Thymus (tissue), 11 donors: Measurements from ENCODE around the gene KLHDC3. TPM values are rescaled to one million over a fixed set of nuclear protein-coding genes. Genes with fewer than 3 reads are reported as not detected.

Experiments used
- DNase-seq, 9 donors: peaks; one replicate each; pipeline ENCODE4 v3.0.0-alpha.2; 2013; ENCODE audit warnings: low spot score in 9 of 9, low read depth in 6 of 9, missing footprints in 1 of 9
- H3K27ac ChIP-seq, 2 donors: one replicate each; pipeline ENCODE4 v1.5.1; 2013; ENCODE audit warnings: control low read depth in 1 of 2, low read depth in 1 of 2, low read length in 1 of 2, mild to moderate bottlenecking in 1 of 2, moderate library complexity in 1 of 2
- H3K27me3 ChIP-seq, 2 donors: one replicate each; pipeline ENCODE4 v1.5.1; 2013; ENCODE audit warnings: low read length in 1 of 2; ENCODE audit not compliant: control insufficient read depth in 2 of 2, insufficient read depth in 1 of 2
- H3K36me3 ChIP-seq, 2 donors: one replicate each; pipeline ENCODE4 v1.5.1; 2013; ENCODE audit warnings: low read length in 1 of 2, mild to moderate bottlenecking in 1 of 2, moderate library complexity in 1 of 2; ENCODE audit not compliant: control insufficient read depth in 2 of 2, insufficient read depth in 2 of 2
- H3K4me1 ChIP-seq, 2 donors: one replicate each; pipeline ENCODE4 v1.5.1; 2013; ENCODE audit warnings: low read length in 2 of 2; ENCODE audit not compliant: control insufficient read depth in 2 of 2, insufficient read depth in 2 of 2
- H3K4me3 ChIP-seq, 2 donors: one replicate each; pipeline ENCODE4 v1.5.1; 2013; ENCODE audit warnings: low read length in 2 of 2, control low read depth in 1 of 2, mild to moderate bottlenecking in 1 of 2
- H3K9me3 ChIP-seq, 2 donors: one replicate each; pipeline ENCODE4 v1.5.1; 2013; ENCODE audit warnings: low read length in 1 of 2, mild to moderate bottlenecking in 1 of 2; ENCODE audit not compliant: control insufficient read depth in 2 of 2, insufficient read depth in 1 of 2
- WGBS: extraction: QIAGEN DNeasy Blood & Tissue Kit; methylation state at CpG from one replicate; pipeline ENCODE4 v1.1.7; 2013; 5-methylcytosine and 5-hydroxymethylcytosine counted together
- polyA plus RNA-seq: library from polyadenylated mRNA; stranded (reverse); fragments of 200-250 nt; gene quantifications from one replicate; pipeline ENCODE4 v1.2.3, GENCODE V29; 2013
- total RNA-seq: library from RNA; stranded (reverse); fragments of 120-200 nt; gene quantifications from one replicate; pipeline ENCODE4 v1.2.4, GENCODE V29; 2013
- donor health status: healthy.

KLHDC3 gene
- total and polyA plus RNA-seq, 2 donors: 73.8 to 87.0 TPM

- Histone ChIP-seq H3K27me3 (no peaks in the 10 kb centered on the region), H3K9me3 (peaks cover 0 to 2% of the 10 kb centered on the region in 2 donors), H3K4me3 (no peak overlapping the region), H3K4me1 (peaks cover 0 to 5% of the 10 kb centered on the region in 2 donors), H3K27ac (no peak overlapping the region), H3K36me3 (peaks cover 35 to 77% of the 10 kb centered on the region in 2 donors)
- WGBS: 87% methylated on average over 4 of the region's 4 CpGs
- no peak for DNase-seq
Observed at GRCh38 chr6:42970871-42971612, 43.0 kb upstream of the KLHDC3 start.

DNA sequence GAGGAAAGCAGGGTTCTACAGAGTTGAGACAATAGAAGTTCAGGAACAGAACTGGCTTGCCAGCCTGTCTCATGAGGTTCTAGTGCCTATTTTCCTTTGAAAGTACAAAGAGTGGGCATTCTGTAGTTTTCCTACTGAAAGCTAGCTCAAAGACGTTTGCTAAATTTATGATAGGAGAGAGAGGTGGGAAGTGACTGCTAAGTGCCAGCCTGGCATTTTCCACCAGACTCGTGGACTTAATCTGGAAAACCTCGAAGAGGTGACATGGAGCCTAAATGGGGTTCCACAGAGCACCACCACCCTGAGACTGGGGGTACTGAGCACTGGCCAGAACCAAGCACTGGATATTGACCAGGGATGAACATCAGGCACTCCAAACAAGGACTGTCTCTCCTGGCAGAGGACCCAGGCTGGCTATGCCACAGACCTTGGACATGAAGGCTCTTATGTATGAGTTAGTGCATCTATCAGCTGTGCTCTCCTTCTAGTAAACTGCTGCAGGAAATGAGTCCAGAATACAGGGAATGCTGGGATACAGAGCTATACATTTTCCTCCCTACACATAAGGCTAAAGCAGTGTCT is 42.2 kb upstream of the KLHDC3 start:
- Histone ChIP-seq H3K9me3 (peaks cover 0 to 2% of the 10 kb centered on the region in 2 donors), H3K36me3 (peaks cover 27 to 70% of the 10 kb centered on the region in 2 donors), H3K27me3 (no peaks in the 10 kb centered on the region), H3K4me1 (peaks cover 0 to 5% of the 10 kb centered on the region in 2 donors), H3K27ac (no peak overlapping the region), H3K4me3 (no peak overlapping the region)
- no peak for DNase-seq
- 93% methylated on average over 3 of the region's 3 CpGs for WGBS

- Histone ChIP-seq H3K27ac (no peak overlapping the region), H3K36me3 (peaks cover 12 to 53% of the 10 kb centered on the region in 2 donors), H3K9me3 (peaks cover 0 to 2% of the 10 kb centered on the region in 2 donors), H3K4me1 (peaks cover 3 to 20% of the 10 kb centered on the region in 2 donors), H3K4me3 (no peak overlapping the region), H3K27me3 (no peaks in the 10 kb centered on the region)
- 99% methylated on average over 3 of the region's 3 CpGs for WGBS
- no peak for DNase-seq
Observed at GRCh38 chr6:42973926-42974325, 40.1 kb upstream of the KLHDC3 start.

- Histone ChIP-seq H3K27ac (no peak overlapping the region), H3K27me3 (no peaks in the 10 kb centered on the region), H3K4me1 (peaks cover 8 to 28% of the 10 kb centered on the region in 2 donors), H3K9me3 (no peaks in the 10 kb centered on the region), H3K4me3 (no peak overlapping the region), H3K36me3 (peaks cover 5 to 42% of the 10 kb centered on the region in 2 donors)
- DNase-seq: no peak
- WGBS: 95% methylated on average over 5 of the region's 5 CpGs
Observed at GRCh38 chr6:42974919-42975505, 39.0 kb upstream of the KLHDC3 start.

DNA sequence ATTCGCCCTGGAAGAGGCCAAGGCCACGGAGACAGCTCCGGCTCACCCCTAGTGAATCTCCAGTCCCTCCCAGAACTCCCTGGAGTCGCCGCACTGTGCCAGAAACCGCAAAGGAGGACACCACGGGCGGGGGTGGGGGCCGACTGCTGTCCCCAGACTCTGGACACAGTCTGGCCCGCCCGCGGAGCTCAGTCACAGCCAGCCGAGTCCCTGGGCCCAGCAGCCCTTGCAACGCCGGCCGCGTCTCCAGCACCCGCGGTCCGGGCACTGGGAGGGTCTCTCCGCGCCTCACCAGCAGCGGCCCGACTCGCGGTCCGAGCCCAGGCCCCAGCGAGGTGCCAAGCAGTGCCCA is 35.6 kb upstream of the KLHDC3 start:
- H3K27me3 ChIP-seq: no peaks in the 10 kb centered on the region
- peaks cover 10 to 34% of the 10 kb centered on the region in 2 donors for H3K4me1 ChIP-seq
- H3K4me3 ChIP-seq: peak overlapping the region; percentile 85 to 99
- no peak for DNase-seq
- WGBS: 1% methylated on average over 28 of the region's 28 CpGs
- H3K36me3 ChIP-seq: peaks cover 5 to 16% of the 10 kb centered on the region in 2 donors
- peak overlapping the region; percentile 66 to 98 for H3K27ac ChIP-seq
- no peaks in the 10 kb centered on the region for H3K9me3 ChIP-seq

DNA sequence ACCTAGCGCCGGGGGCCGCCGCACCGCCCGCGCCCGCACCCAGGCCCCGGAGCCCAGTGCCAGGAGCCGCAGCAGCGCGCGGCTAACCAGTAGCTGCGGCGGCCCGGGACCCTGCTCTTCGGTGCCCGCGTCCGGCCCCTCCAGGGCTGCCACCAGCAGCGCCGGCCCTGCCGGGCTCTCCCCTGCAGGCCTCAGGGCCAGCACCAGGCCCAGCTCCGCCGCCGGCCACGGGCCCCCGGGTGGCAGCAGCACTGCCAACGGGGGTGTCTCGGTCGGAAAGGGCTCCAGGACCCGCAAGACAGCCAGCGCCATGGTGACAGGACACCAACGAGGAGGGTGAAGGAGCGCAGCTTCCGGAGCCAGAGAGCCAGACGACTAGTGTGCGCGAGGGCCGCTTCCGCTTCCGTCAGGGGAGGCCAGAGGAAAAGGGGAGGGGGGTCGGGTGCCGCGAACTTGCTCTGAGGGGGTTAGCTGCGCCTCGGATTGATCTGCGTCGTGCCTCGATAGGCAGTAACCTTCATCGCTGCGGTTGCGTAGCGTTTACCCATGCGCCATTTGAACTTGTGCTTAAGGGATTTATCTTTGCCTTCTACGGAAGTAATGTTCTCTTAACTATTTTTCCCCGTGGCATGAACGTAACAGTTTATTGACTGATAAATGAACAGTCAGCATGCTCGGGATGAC is 35.1 kb upstream of the KLHDC3 start, which contains the start of gene PEX6:
TSS of gene PEX6 (minus strand) at position 343 of the 684 bp plus-strand sequence. CDS start at position 312, 31 bp downstream.
- H3K36me3 ChIP-seq: peaks cover 2 to 11% of the 10 kb centered on the region in 2 donors
- H3K27ac ChIP-seq: peak within 1 kb of the TSS; percentile 91 to 98
- H3K9me3 ChIP-seq: peaks cover 0 to 2% of the 10 kb centered on the region in 2 donors
- DNase-seq: peak; percentile 83 to 97 (median 91)
- no peaks in the 10 kb centered on the region for H3K27me3 ChIP-seq
- peaks cover 12 to 39% of the 10 kb centered on the region in 2 donors for H3K4me1 ChIP-seq
- under 1% methylated on average over 59 of the region's 59 CpGs for WGBS
- H3K4me3 ChIP-seq: peak within 1 kb of the TSS; percentile 85 to 99

- DNase-seq: peak in 2 of 9 donors; percentile 36 to 60
- Histone ChIP-seq H3K36me3 (peaks cover 0 to 7% of the 10 kb centered on the region in 2 donors), H3K4me3 (peak overlapping the region; percentile 85 to 99), H3K27me3 (no peaks in the 10 kb centered on the region), H3K4me1 (peaks cover 12 to 40% of the 10 kb centered on the region in 2 donors), H3K9me3 (peaks cover 0 to 3% of the 10 kb centered on the region in 2 donors), H3K27ac (peak overlapping the region; percentile 91 to 98)
- WGBS: 51% methylated on average over 9 of the region's 9 CpGs
Observed at GRCh38 chr6:42979523-42980177, 34.4 kb upstream of the KLHDC3 start.

DNA sequence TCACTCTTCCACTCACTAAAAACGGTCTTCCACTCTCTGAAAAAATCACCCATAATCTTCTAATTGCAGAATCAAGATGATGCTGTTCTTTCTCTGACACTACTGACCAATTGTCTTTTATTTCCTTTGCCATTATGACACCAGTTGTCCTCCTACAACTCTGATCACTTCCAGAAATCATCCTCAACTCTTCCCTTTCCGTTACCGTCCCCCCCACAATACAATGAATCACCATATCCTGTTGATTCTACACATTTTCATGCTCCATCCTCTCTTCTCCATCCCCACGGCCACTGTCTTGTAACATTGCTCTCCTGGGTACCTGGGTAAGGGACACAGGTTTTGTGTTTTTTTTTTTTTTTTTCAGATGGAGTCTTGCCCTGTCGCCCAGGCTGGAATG is 32.2 kb upstream of the KLHDC3 start:
- Histone ChIP-seq H3K27ac (no peak overlapping the region), H3K9me3 (peaks cover 0 to 3% of the 10 kb centered on the region in 2 donors), H3K4me3 (no peak overlapping the region), H3K36me3 (peaks cover 0 to 3% of the 10 kb centered on the region in 2 donors), H3K4me1 (peaks cover 28 to 53% of the 10 kb centered on the region in 2 donors), H3K27me3 (no peaks in the 10 kb centered on the region)
- WGBS: 97% methylated on average over 5 of the region's 5 CpGs
- no peak for DNase-seq
